Measurements from ENCODE around the gene MCOLN3. TPM values are rescaled to one million over a fixed set of nuclear protein-coding genes. Genes with fewer than 3 reads are reported as not detected.

Gene MCOLN3
- total and polyA plus RNA-seq, 9 donors: 0.72 to 5.9 (median 2.2) TPM

DNA sequence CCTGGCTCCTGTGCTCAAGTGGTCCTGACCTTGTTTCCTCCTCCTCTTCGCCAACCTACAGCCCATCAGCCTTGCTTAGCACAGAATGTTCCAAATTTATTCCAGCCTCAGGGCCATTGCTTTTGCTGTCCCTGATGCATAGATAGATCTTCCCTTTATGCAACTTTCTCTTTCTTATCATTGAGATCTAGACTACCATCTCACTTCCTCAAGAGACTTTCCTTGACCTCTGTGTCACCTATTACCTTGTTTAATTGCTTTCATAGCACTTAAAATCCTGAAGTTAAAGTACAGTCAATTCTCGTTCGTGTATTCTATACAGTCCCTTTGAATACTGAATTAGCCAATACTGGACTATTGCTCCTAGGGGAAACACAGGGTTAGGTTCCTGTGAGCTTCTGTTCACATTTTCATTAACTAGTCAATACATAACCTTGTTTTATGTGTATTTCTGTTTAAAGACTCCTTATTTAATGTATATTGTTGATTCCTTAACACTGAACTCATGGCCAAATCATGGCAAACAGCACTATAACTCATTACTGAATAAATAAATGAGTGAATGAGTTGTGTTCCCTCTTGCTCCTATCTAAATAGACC is 26.2 kb upstream of the MCOLN3 start:
- Histone ChIP-seq H3K36me3 (ENCODE audit: control insufficient read depth, insufficient read depth, low read length) (no peaks in the 10 kb centered on the region), H3K9me3 (replicated peaks; ENCODE audit: control insufficient read depth, low read depth, low read length) (no peaks in the 10 kb centered on the region)
- WGBS (ENCODE audit: insufficient coverage): 94% methylated on average over 1 of the region's 3 CpGs

DNA sequence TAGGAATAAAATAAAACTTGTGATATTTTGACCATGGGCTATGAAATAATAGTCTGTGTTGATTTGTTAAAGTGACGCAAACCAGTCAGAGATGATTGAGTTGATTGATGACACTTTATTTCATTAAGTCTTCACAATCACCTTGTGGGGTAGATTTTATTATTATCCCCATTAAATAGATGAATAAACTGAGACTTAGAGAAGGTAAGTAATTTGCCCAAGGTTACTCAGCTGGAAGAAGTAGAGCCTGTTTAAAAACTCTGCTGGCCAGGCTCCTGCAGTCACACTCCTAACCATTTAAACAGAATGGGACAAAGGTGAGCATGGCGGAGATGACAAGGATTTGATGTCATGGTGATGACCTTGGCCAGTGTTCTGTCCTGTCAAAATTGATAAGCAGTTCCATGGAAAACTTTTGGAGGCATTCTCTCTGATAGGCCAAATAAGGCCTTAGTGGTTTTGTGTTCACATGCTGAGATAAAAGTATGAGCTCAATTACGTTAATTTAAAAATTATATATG is 22.7 kb upstream of the MCOLN3 start:
- no peak for DNase-seq
- Histone ChIP-seq H3K27ac (ENCODE audit: low read length) (no peak overlapping the region), H3K4me3 (ENCODE audit: low read length) (no peak overlapping the region), H3K36me3 (ENCODE audit: control insufficient read depth, insufficient read depth, low read length) (no peaks in the 10 kb centered on the region), H3K27me3 (ENCODE audit: control insufficient read depth, insufficient read depth, low read length) (no peaks in the 10 kb centered on the region), H3K4me1 (ENCODE audit: control insufficient read depth, insufficient read depth, low read length) (no peaks in the 10 kb centered on the region), H3K9me3 (replicated peaks; ENCODE audit: control insufficient read depth, low read depth, low read length) (no peaks in the 10 kb centered on the region)
- WGBS (ENCODE audit: insufficient coverage): no CpG with 5 or more reads among the region's 3 CpGs

More for the DNA sequence above, 26.2 kb upstream of the MCOLN3 start:
- no peak for DNase-seq
- H3K4me3 ChIP-seq (ENCODE audit: low read length): no peak overlapping the region
- no peak overlapping the region for H3K27ac ChIP-seq (ENCODE audit: low read length)
- no peaks in the 10 kb centered on the region for H3K27me3 ChIP-seq (ENCODE audit: control insufficient read depth, insufficient read depth, low read length)
- no peaks in the 10 kb centered on the region for H3K4me1 ChIP-seq (ENCODE audit: control insufficient read depth, insufficient read depth, low read length)

DNA sequence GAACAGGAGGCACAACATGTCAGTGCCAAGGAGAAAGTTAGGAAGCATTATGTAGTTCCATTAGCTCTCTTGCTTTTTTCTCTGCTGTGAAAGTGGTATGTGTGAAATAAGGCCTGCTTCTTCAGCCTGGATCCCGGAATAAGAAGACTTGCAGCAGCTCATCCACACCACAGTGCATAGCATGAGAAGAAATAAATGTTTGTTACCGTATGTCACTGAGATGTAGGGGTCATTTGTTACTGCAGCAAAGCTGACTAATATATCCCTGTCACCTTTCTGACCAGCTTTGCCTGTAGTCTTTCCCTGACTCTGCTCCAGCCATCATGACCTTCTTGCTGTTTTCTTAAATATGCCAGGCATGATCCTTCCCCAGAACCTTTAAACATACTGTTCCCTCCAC is 20.5 kb upstream of the MCOLN3 start:
- no peaks in the 10 kb centered on the region for H3K36me3 ChIP-seq (ENCODE audit: control insufficient read depth, insufficient read depth, low read length)
- no peaks in the 10 kb centered on the region for H3K4me1 ChIP-seq (ENCODE audit: control insufficient read depth, insufficient read depth, low read length)
- no peak for DNase-seq
- no peak overlapping the region for H3K27ac ChIP-seq (ENCODE audit: low read length)
- H3K9me3 ChIP-seq (replicated peaks; ENCODE audit: control insufficient read depth, low read depth, low read length): no peaks in the 10 kb centered on the region
- no peak overlapping the region for H3K4me3 ChIP-seq (ENCODE audit: low read length)
- no peaks in the 10 kb centered on the region for H3K27me3 ChIP-seq (ENCODE audit: control insufficient read depth, insufficient read depth, low read length)
- WGBS (ENCODE audit: insufficient coverage): no CpG with 5 or more reads among the region's 2 CpGs

DNA sequence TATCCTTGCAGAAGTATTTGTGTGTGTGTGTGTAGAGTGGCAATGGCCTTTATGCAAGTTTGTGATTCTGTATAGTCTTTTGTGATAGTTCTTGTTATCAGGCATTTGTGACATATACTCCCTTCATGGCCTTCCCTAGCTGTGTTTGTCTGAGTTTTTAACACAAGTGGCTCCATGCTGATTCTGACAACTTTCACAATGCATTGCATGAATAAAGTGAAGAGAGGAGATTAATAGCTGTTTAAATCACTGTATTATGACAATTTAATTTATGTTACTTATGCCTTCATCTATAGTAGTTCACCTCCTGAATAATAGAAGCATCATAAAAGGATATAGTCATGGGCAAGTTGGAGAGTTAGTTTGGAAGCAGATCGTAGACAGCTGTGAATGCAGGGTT is 17.2 kb upstream of the MCOLN3 start:
- H3K4me1 ChIP-seq (ENCODE audit: control insufficient read depth, insufficient read depth, low read length): peaks cover 3% of the 10 kb centered on the region
- DNase-seq: no peak
- no peaks in the 10 kb centered on the region for H3K36me3 ChIP-seq (ENCODE audit: control insufficient read depth, insufficient read depth, low read length)
- H3K27me3 ChIP-seq (ENCODE audit: control insufficient read depth, insufficient read depth, low read length): peaks cover 3% of the 10 kb centered on the region
- no peak overlapping the region for H3K4me3 ChIP-seq (ENCODE audit: low read length)
- WGBS (ENCODE audit: insufficient coverage): no CpG with 5 or more reads among the region's 1 CpG
- no peaks in the 10 kb centered on the region for H3K9me3 ChIP-seq (replicated peaks; ENCODE audit: control insufficient read depth, low read depth, low read length)
- no peak overlapping the region for H3K27ac ChIP-seq (ENCODE audit: low read length)

DNA sequence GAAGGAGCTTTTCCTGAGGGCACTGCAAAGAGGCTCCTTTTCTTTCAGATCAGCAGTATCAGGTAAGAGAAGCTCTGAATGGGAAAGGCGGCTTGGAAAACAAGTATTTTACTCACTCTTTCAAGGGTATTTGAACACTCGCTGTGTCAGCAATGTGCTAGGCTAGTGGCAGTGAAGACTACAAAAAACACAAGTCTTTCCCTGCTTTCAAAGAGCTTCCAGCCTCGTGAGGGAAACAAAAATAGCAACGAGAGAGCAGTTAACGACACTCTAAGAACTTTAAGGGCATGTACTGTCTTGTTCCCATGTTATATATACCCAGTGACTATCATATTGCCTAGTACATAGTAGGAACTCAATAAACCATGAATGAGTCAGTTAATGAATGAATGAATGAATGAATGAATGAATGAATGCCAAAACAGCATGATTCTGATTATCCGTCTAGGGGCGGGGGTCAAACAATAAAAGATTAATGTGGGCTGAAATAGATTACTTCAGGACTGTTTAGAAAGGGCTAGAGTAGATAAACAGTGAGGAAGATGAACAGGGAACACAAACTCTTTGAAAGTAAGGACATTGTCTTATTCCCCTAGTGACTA is 14.2 kb upstream of the MCOLN3 start:
- WGBS (ENCODE audit: insufficient coverage): 10% methylated on average over 2 of the region's 7 CpGs
- peaks cover 3% of the 10 kb centered on the region for H3K4me1 ChIP-seq (ENCODE audit: control insufficient read depth, insufficient read depth, low read length)
- H3K27ac ChIP-seq (ENCODE audit: low read length): no peak overlapping the region
- H3K36me3 ChIP-seq (ENCODE audit: control insufficient read depth, insufficient read depth, low read length): no peaks in the 10 kb centered on the region
- no peak for DNase-seq
- H3K4me3 ChIP-seq (ENCODE audit: low read length): peak overlapping the region; percentile 52
- peaks cover 3% of the 10 kb centered on the region for H3K27me3 ChIP-seq (ENCODE audit: control insufficient read depth, insufficient read depth, low read length)
- no peaks in the 10 kb centered on the region for H3K9me3 ChIP-seq (replicated peaks; ENCODE audit: control insufficient read depth, low read depth, low read length)

DNA sequence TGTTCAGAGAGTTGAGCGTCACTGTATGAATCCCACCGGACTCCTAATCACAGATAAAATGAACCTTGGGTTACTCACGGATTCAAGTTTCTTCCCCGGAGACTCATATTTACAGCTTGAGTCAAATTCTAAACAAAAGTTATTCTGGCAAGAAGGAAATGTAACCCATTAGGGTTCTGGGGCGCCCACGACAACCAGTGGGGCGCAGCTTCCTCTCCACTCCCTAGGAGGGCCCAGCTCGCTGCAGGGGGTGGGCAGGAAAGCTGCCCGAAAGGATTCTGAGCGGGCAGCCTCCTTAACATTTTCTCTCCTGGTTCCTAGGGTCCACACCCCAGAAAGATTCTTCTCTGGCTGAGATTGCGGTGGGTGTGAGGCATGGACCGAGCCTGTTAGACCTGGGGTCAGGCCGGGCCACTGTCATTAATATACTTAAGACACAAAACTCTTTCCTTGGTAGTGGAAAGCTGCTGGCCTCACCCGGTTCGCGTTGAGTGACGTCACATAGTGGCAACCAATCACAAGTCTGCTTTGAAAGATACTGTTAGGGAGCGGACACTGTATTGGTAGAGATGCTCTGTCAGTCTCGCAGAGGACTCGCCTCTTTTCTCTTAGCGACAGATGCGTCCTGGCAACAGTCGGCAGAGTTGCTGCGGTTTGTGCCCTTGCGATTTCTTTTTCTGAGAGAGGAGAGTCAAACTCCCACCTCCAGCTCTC is 13.6 kb upstream of the MCOLN3 start:
- Histone ChIP-seq H3K27ac (ENCODE audit: low read length) (no peak overlapping the region), H3K36me3 (ENCODE audit: control insufficient read depth, insufficient read depth, low read length) (no peaks in the 10 kb centered on the region), H3K4me1 (ENCODE audit: control insufficient read depth, insufficient read depth, low read length) (peaks cover 3% of the 10 kb centered on the region), H3K9me3 (replicated peaks; ENCODE audit: control insufficient read depth, low read depth, low read length) (no peaks in the 10 kb centered on the region), H3K27me3 (ENCODE audit: control insufficient read depth, insufficient read depth, low read length) (peaks cover 3% of the 10 kb centered on the region), H3K4me3 (ENCODE audit: low read length) (peak overlapping the region; percentile 52)
- 0% methylated on average over 4 of the region's 25 CpGs for WGBS (ENCODE audit: insufficient coverage)
- DNase-seq: peak; percentile 99

DNA sequence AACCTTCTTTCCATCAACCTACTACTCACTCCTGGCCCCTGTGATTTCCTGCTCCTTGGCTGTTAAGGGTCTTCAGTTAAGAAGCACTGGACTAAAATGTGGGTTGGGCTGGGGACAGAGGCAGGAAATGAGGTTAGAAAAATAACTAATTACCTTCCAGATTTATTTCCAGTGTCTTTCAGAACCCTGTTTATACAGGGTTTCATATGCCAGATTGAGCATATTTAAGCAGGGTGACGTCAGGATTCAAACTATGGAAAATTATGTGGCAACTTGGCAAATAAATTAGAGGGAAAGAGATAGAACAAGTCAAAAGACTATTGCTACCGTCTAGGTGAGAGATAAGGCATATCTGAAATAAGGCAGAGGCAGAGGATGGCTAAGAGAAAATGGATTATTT is 11.7 kb upstream of the MCOLN3 start:
- no peak overlapping the region for H3K4me3 ChIP-seq (ENCODE audit: low read length)
- WGBS (ENCODE audit: insufficient coverage): 65% methylated on average over 2 of the region's 2 CpGs
- H3K4me1 ChIP-seq (ENCODE audit: control insufficient read depth, insufficient read depth, low read length): peaks cover 3% of the 10 kb centered on the region
- no peak overlapping the region for H3K27ac ChIP-seq (ENCODE audit: low read length)
- no peaks in the 10 kb centered on the region for H3K36me3 ChIP-seq (ENCODE audit: control insufficient read depth, insufficient read depth, low read length)
- H3K27me3 ChIP-seq (ENCODE audit: control insufficient read depth, insufficient read depth, low read length): peaks cover 3% of the 10 kb centered on the region
- DNase-seq: no peak
- no peaks in the 10 kb centered on the region for H3K9me3 ChIP-seq (replicated peaks; ENCODE audit: control insufficient read depth, low read depth, low read length)

DNA sequence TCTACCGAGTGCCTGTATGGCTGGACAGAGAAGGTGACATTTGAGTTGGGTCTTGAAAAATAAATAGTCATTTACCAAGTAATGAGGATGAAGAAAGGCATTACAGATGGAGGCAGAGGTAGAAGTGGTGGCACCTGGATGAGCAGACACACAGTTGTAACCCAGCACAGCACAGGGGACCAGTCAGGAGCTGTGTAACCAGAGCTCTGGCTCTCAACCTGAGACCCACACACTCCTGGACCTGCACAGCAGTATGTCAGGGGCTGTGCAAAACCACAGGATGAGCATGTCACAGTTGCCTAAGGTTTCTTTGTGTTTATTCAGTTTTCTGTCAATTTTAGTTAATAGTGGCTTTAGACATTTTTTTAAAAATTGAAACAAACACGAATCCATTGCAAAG is 11.3 kb upstream of the MCOLN3 start:
- WGBS (ENCODE audit: insufficient coverage): no CpG with 5 or more reads among the region's 2 CpGs
- Histone ChIP-seq H3K27ac (ENCODE audit: low read length) (no peak overlapping the region), H3K27me3 (ENCODE audit: control insufficient read depth, insufficient read depth, low read length) (peaks cover 5% of the 10 kb centered on the region), H3K4me1 (ENCODE audit: control insufficient read depth, insufficient read depth, low read length) (peaks cover 3% of the 10 kb centered on the region), H3K9me3 (replicated peaks; ENCODE audit: control insufficient read depth, low read depth, low read length) (no peaks in the 10 kb centered on the region), H3K4me3 (ENCODE audit: low read length) (no peak overlapping the region), H3K36me3 (ENCODE audit: control insufficient read depth, insufficient read depth, low read length) (no peaks in the 10 kb centered on the region)
- no peak for DNase-seq

DNA sequence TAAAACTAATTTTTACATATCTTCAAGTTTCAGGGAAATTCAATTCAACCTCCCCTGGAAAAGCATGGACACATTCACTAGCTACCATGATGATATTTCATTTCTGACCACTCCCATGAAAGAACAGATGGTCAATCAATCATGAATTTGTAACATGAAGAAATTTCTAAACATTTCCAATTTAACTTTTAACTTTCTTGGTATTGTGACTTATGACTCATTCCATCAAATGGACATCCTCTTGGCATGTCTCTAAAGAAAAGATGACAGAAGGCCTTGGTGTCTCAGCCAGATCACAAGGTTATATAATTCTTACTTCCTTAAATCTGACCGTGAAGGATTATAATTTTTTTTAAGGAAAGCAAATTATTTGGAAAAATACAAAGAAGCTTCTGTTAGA is 10.5 kb upstream of the MCOLN3 start:
- H3K27ac ChIP-seq (ENCODE audit: low read length): no peak overlapping the region
- no peak overlapping the region for H3K4me3 ChIP-seq (ENCODE audit: low read length)
- peaks cover 3% of the 10 kb centered on the region for H3K4me1 ChIP-seq (ENCODE audit: control insufficient read depth, insufficient read depth, low read length)
- no peaks in the 10 kb centered on the region for H3K36me3 ChIP-seq (ENCODE audit: control insufficient read depth, insufficient read depth, low read length)
- WGBS (ENCODE audit: insufficient coverage): no CpG with 5 or more reads among the region's 1 CpG
- no peaks in the 10 kb centered on the region for H3K9me3 ChIP-seq (replicated peaks; ENCODE audit: control insufficient read depth, low read depth, low read length)
- no peak for DNase-seq
- peaks cover 5% of the 10 kb centered on the region for H3K27me3 ChIP-seq (ENCODE audit: control insufficient read depth, insufficient read depth, low read length)

DNA sequence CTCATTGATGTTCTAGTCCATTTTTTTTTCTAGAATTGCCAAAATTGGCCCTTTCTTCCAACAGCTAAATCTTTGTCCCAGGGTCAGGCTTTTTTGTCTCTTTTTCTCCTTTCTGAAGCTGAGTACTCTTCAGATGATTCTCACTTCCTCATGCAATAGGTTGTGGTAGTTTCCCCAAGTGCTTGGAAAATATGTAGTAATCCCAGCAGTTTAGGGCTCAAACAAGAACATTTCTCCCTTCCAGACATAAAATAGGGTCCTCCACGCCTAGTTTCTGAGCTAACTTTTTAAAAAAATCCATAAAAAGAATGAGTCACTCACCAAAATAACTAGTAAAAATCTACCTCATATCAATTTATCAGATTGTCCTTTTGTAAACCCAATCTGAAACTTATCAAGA is 10.0 kb upstream of the MCOLN3 start:
- no peaks in the 10 kb centered on the region for H3K36me3 ChIP-seq (ENCODE audit: control insufficient read depth, insufficient read depth, low read length)
- no CpG with 5 or more reads among the region's 1 CpG for WGBS (ENCODE audit: insufficient coverage)
- peaks cover 5% of the 10 kb centered on the region for H3K27me3 ChIP-seq (ENCODE audit: control insufficient read depth, insufficient read depth, low read length)
- peaks cover 3% of the 10 kb centered on the region for H3K4me1 ChIP-seq (ENCODE audit: control insufficient read depth, insufficient read depth, low read length)
- peak; percentile 25 for DNase-seq
- no peak overlapping the region for H3K27ac ChIP-seq (ENCODE audit: low read length)
- no peaks in the 10 kb centered on the region for H3K9me3 ChIP-seq (replicated peaks; ENCODE audit: control insufficient read depth, low read depth, low read length)
- H3K4me3 ChIP-seq (ENCODE audit: low read length): no peak overlapping the region
